Tibial nerve (tissue), 4 donors: ENCODE results near the gene LRBA. TPM values are rescaled to one million over a fixed set of nuclear protein-coding genes. Genes with fewer than 3 reads are reported as not detected.

ENCODE experiments used
- DNase-seq, 2 donors: peaks; one replicate each; pipeline ENCODE4 v3.0.0-alpha.2; 2019; ENCODE audit warnings: low spot score in 2 of 2
- H3K27ac ChIP-seq, 4 donors: fragments of 200-600 bp; sonication (generic) in 3 of 4; one replicate each; pipeline ENCODE4 v1.5.1; 2017 to 2019; ENCODE audit warnings: mild to moderate bottlenecking in 1 of 4
- H3K27me3 ChIP-seq, 2 donors: fragments of 200-600 bp; sonication (generic) in 1 of 2; one replicate each; pipeline versions ENCODE4 v1.5.1 to v1.6.0; 2017 to 2019
- H3K36me3 ChIP-seq, 3 donors: fragments of 200-600 bp; sonication (generic); one replicate each; pipeline ENCODE4 v1.5.1; 2018 to 2019
- H3K4me1 ChIP-seq, 4 donors: fragments of 200-600 bp; sonication (generic) in 3 of 4; one replicate each; pipeline ENCODE4 v1.5.1; 2017 to 2019
- H3K4me3 ChIP-seq, 4 donors: fragments of 200-600 bp; sonication (generic) in 3 of 4; one replicate each; pipeline ENCODE4 v1.5.1; 2017 to 2019; ENCODE audit warnings: mild to moderate bottlenecking in 1 of 4, moderate library complexity in 1 of 4
- H3K9me3 ChIP-seq, 4 donors: fragments of 200-600 bp; sonication (generic) in 3 of 4; one replicate each; pipeline ENCODE4 v1.5.1; 2017 to 2019
- EP300 ChIP-seq, 2 donors: sonication (generic); formaldehyde crosslinking; IDR thresholded peaks; one replicate each; pipeline ENCODE4 v1.6.1; 2017; ENCODE audit warnings: antibody characterized with exemption in 2 of 2, mild to moderate bottlenecking in 1 of 2
- POLR2A ChIP-seq, 2 donors: fragments of 450-650 bp; IDR thresholded peaks; one replicate each; pipeline ENCODE4 v1.6.1; 2017; ENCODE audit warnings: antibody characterized with exemption in 2 of 2, mild to moderate bottlenecking in 2 of 2, moderate library complexity in 2 of 2
- WGBS, 2 donors: methylation state at CpG; one replicate each; pipeline ENCODE4 v1.1.5; 2018; 5-methylcytosine and 5-hydroxymethylcytosine counted together
- total RNA-seq, 4 donors: library from RNA; depleted of rRNA; stranded (reverse); fragments of >200 nt; gene quantifications; one replicate each; pipeline ENCODE4 v1.1.0, GENCODE V29; 2016
- TF ChIP-seq, protein P1 (sequence below), 5 experiments: fragments of 200-600 bp in 3 of 5; fragments of 450-650 bp in 2 of 5; sonication (generic) in 3 of 5; IDR thresholded peaks; one replicate each; pipeline ENCODE4 v1.5.1; 2016 to 2019; ENCODE audit warnings: antibody characterized with exemption in 5 of 5, mild to moderate bottlenecking in 3 of 5, moderate library complexity in 2 of 5

The LRBA gene
- total RNA-seq, 4 donors from 2014 or later: 35.4 to 43.1 (median 38.0) TPM

- Histone ChIP-seq H3K9me3 (no peaks in the 10 kb centered on the region), H3K36me3 (no peaks in the 10 kb centered on the region), H3K27ac (no peak overlapping the region), H3K4me1 (no peaks in the 10 kb centered on the region), H3K27me3 (no peaks in the 10 kb centered on the region), H3K4me3 (no peak overlapping the region)
- WGBS, 2 donors: 78 to 83% methylated on average over 2 of the region's 2 CpGs
- TF ChIP-seq POLR2A (IDR thresholded peaks at IDR 0.05) (no peak), EP300 (IDR thresholded peaks at IDR 0.05) (no peak)
- TF ChIP-seq, protein P1, sequence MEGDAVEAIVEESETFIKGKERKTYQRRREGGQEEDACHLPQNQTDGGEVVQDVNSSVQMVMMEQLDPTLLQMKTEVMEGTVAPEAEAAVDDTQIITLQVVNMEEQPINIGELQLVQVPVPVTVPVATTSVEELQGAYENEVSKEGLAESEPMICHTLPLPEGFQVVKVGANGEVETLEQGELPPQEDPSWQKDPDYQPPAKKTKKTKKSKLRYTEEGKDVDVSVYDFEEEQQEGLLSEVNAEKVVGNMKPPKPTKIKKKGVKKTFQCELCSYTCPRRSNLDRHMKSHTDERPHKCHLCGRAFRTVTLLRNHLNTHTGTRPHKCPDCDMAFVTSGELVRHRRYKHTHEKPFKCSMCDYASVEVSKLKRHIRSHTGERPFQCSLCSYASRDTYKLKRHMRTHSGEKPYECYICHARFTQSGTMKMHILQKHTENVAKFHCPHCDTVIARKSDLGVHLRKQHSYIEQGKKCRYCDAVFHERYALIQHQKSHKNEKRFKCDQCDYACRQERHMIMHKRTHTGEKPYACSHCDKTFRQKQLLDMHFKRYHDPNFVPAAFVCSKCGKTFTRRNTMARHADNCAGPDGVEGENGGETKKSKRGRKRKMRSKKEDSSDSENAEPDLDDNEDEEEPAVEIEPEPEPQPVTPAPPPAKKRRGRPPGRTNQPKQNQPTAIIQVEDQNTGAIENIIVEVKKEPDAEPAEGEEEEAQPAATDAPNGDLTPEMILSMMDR (IDR thresholded peaks at IDR 0.05): no peak
- no peak for DNase-seq
Measured at GRCh38 chr4:150794706-150795105, 220.4 kb downstream of the LRBA start.

GRCh38 chr4:150789864-150790263, 225.2 kb downstream of the LRBA start:
- no peaks in the 10 kb centered on the region for H3K4me1 ChIP-seq
- DNase-seq: no peak
- TF ChIP-seq POLR2A (IDR thresholded peaks at IDR 0.05) (no peak), EP300 (IDR thresholded peaks at IDR 0.05) (no peak)
- TF ChIP-seq, protein P1 (IDR thresholded peaks at IDR 0.05): no peak
- H3K4me3 ChIP-seq: no peak overlapping the region
- H3K27me3 ChIP-seq: no peaks in the 10 kb centered on the region
- H3K9me3 ChIP-seq: no peaks in the 10 kb centered on the region
- no peaks in the 10 kb centered on the region for H3K36me3 ChIP-seq
- no peak overlapping the region for H3K27ac ChIP-seq

DNA sequence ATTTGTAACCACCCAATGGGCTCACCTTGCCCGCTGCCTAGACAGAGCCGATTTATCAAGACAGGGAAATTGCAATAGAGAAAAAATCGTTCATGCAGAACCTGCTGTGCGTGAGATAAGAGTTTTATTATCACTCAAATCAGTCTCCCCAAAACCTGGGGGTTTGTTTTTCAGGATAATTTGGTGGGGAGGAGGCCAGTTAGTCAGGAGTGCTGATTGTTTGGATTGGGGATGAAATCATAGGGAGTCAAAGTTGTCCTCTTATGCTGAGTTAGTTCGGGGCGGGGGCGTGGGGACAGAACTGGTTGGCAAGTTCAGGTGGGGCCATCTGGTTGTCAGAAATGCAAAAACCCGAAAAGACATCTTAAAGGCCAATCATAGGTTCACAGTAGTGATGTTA, 230.1 kb downstream of the LRBA start:
- H3K27me3 ChIP-seq: no peaks in the 10 kb centered on the region
- no peak overlapping the region for H3K27ac ChIP-seq
- TF ChIP-seq POLR2A (IDR thresholded peaks at IDR 0.05): no peak
- TF ChIP-seq, protein P1 (IDR thresholded peaks at IDR 0.05): no peak
- no peak for TF ChIP-seq EP300 (IDR thresholded peaks at IDR 0.05)
- no peak for DNase-seq
- no peaks in the 10 kb centered on the region for H3K4me1 ChIP-seq
- H3K9me3 ChIP-seq: no peaks in the 10 kb centered on the region
- no peak overlapping the region for H3K4me3 ChIP-seq
- WGBS, 2 donors: 84 to 85% methylated on average over 8 of the region's 8 CpGs
- no peaks in the 10 kb centered on the region for H3K36me3 ChIP-seq

- H3K27me3 ChIP-seq: no peaks in the 10 kb centered on the region
- no peak overlapping the region for H3K27ac ChIP-seq
- TF ChIP-seq, protein P1 (IDR thresholded peaks at IDR 0.05): no peak
- TF ChIP-seq POLR2A (IDR thresholded peaks at IDR 0.05): no peak
- TF ChIP-seq EP300 (IDR thresholded peaks at IDR 0.05): no peak
- no peaks in the 10 kb centered on the region for H3K4me1 ChIP-seq
- 75 to 80% methylated on average over 4 of the region's 4 CpGs for WGBS, 2 donors
- no peak overlapping the region for H3K4me3 ChIP-seq
- no peaks in the 10 kb centered on the region for H3K9me3 ChIP-seq
- H3K36me3 ChIP-seq: no peaks in the 10 kb centered on the region
- no peak for DNase-seq
Measured at GRCh38 chr4:150784305-150784704, 230.8 kb downstream of the LRBA start.

GRCh38 chr4:150782921-150783320, 232.2 kb downstream of the LRBA start:
- no peaks in the 10 kb centered on the region for H3K9me3 ChIP-seq
- H3K27me3 ChIP-seq: no peaks in the 10 kb centered on the region
- H3K36me3 ChIP-seq: no peaks in the 10 kb centered on the region
- no peak overlapping the region for H3K27ac ChIP-seq
- WGBS, 2 donors: 53 to 73% methylated on average over 2 of the region's 2 CpGs
- no peaks in the 10 kb centered on the region for H3K4me1 ChIP-seq
- TF ChIP-seq, protein P1 (IDR thresholded peaks at IDR 0.05): no peak
- no peak for TF ChIP-seq EP300 (IDR thresholded peaks at IDR 0.05)
- no peak for TF ChIP-seq POLR2A (IDR thresholded peaks at IDR 0.05)
- DNase-seq: no peak
- H3K4me3 ChIP-seq: no peak overlapping the region
